Endothelial cell of umbilical vein (primary cell): ENCODE results near the gene SFPQ. TPM values are rescaled to one million over a fixed set of nuclear protein-coding genes. Genes with fewer than 3 reads are reported as not detected.

Experiments
- BruUV-seq: library from RNA; stranded (reverse); fragments of 400-500 nt; replicated peaks from 2 replicates; lab custom pipeline; 2021; lab: Mats Ljungman, UMichigan
- CTCF ChIA-PET: fragments of 300-600, 350-600 bp; sonication (Branson Sonifier 250); formaldehyde crosslinking; loops from one replicate; lab custom pipeline; 2021; ENCODE audit warnings: antibody characterized with exemption, inconsistent platforms; lab: Charles Lee
- POLR2A ChIA-PET: fragments of 300-600, 350-600 bp; sonication (Branson Sonifier 250); formaldehyde crosslinking; loops from one replicate; lab custom pipeline; 2021; ENCODE audit warnings: antibody characterized with exemption, inconsistent platforms; lab: Charles Lee
- DNase-seq: peaks from one replicate; pipeline ENCODE4 v3.0.0-alpha.2; 2011; ENCODE audit warnings: low read depth, low spot score
- FAIRE-seq: peaks from 2 replicates; lab custom pipeline; 2011; peaks lifted over from hg19 to GRCh38; lab: Jason Lieb, UNC
- H2AFZ ChIP-seq: 2 replicates; pipeline ENCODE4 v1.6.0; 2012; ENCODE audit warnings: low read depth, low read length, control low read depth, inconsistent platforms
- H3K27ac ChIP-seq: 2 replicates; pipeline ENCODE4 v1.5.1; 2011; ENCODE audit warnings: low read depth, mild to moderate bottlenecking, control low read depth, low read length, moderate library complexity; ENCODE audit not compliant: insufficient read depth
- H3K27me3 ChIP-seq, 2 experiments: 2 replicates each; pipeline versions ENCODE4 v1.6.0 to v1.6.1; 2011; ENCODE audit warnings: low read length in 2 of 2, mixed read lengths in 1 of 2; ENCODE audit not compliant: control insufficient read depth in 2 of 2, insufficient read depth in 2 of 2
- H3K36me3 ChIP-seq, 2 experiments: 2 replicates in 1 of 2; 3 replicates in 1 of 2; pipeline ENCODE4 v1.5.1; 2011; ENCODE audit warnings: low read length in 2 of 2, mild to moderate bottlenecking in 1 of 2, moderate library complexity in 1 of 2; ENCODE audit not compliant: control insufficient read depth in 2 of 2, insufficient read depth in 2 of 2; ENCODE audit errors: extremely low read depth in 1 of 2
- H3K4me1 ChIP-seq: 3 replicates; pipeline ENCODE4 v1.5.1; 2011; ENCODE audit warnings: mild to moderate bottlenecking, low read length; ENCODE audit not compliant: control insufficient read depth, insufficient read depth; ENCODE audit errors: extremely low read depth
- H3K4me2 ChIP-seq: 2 replicates; pipeline ENCODE4 v1.6.1; 2011; ENCODE audit warnings: low read length, control low read depth, mixed read lengths; ENCODE audit not compliant: insufficient read depth
- H3K4me3 ChIP-seq, 3 experiments: fragments of 200-600 bp in 1 of 3; sonication (generic), shearing (Covaris generic) in 1 of 3; replicated peaks in 1 of 3; 2 replicates each; pipeline ENCODE4 v1.5.1; 2011 to 2016; ENCODE audit warnings: control low read depth in 3 of 3, low read length in 3 of 3, mild to moderate bottlenecking in 2 of 3, inconsistent platforms in 1 of 3, low read depth in 1 of 3, moderate library complexity in 1 of 3; ENCODE audit not compliant: insufficient read depth in 1 of 3
- H3K79me2 ChIP-seq: 2 replicates; pipeline ENCODE4 v1.6.0; 2012; ENCODE audit warnings: low read length, inconsistent platforms; ENCODE audit not compliant: control insufficient read depth, insufficient read depth
- H3K9ac ChIP-seq: replicated peaks from 2 replicates; pipeline ENCODE3; 2011; ENCODE audit warnings: low read length, control low read depth; ENCODE audit not compliant: insufficient read depth; ENCODE audit errors: extremely low read depth
- H3K9me1 ChIP-seq: replicated peaks from 3 replicates; pipeline ENCODE4 v1.6.0; 2011; ENCODE audit warnings: mild to moderate bottlenecking, low read length; ENCODE audit not compliant: control insufficient read depth, insufficient read depth; ENCODE audit errors: extremely low read depth
- H3K9me3 ChIP-seq: replicated peaks from 2 replicates; pipeline ENCODE4 v1.5.1; 2012; ENCODE audit warnings: low read length, inconsistent platforms; ENCODE audit not compliant: control insufficient read depth, insufficient read depth
- H4K20me1 ChIP-seq: replicated peaks from 2 replicates; pipeline ENCODE3; 2011; ENCODE audit warnings: mild to moderate bottlenecking, low read length; ENCODE audit not compliant: control insufficient read depth, insufficient read depth; ENCODE audit errors: extremely low read depth
- CTCF ChIP-seq, 2 donors: IDR thresholded peaks; 1 replicate in 1 of 2; 2 replicates in 1 of 2; pipeline ENCODE4 v1.5.1; 2011; ENCODE audit warnings: low read length in 2 of 2, mild to moderate bottlenecking in 2 of 2, moderate library complexity in 2 of 2, control low read depth in 1 of 2, inconsistent platforms in 1 of 2, low read depth in 1 of 2; ENCODE audit not compliant: insufficient read depth in 1 of 2; ENCODE audit errors: extremely low read depth in 1 of 2
- EZH2 ChIP-seq: IDR thresholded peaks from 2 replicates; pipeline ENCODE4 v1.6.1; 2012; ENCODE audit warnings: borderline replicate concordance, low read depth, mild to moderate bottlenecking, moderate library complexity, low read length, inconsistent platforms; ENCODE audit not compliant: severe bottlenecking
- FOS ChIP-seq: IDR thresholded peaks from 2 replicates; pipeline ENCODE4 v1.6.1; 2011; ENCODE audit warnings: mild to moderate bottlenecking, low read length, moderate library complexity, borderline replicate concordance; ENCODE audit not compliant: insufficient read depth
- GATA2 ChIP-seq: IDR thresholded peaks from 2 replicates; pipeline ENCODE4 v1.7.0; 2011; ENCODE audit warnings: low read depth, mild to moderate bottlenecking, moderate library complexity, mixed read lengths, low read length; ENCODE audit not compliant: insufficient read length, insufficient read depth
- JUN ChIP-seq: IDR thresholded peaks from 2 replicates; pipeline ENCODE4 v1.6.1; 2011; ENCODE audit warnings: borderline replicate concordance, low read depth; ENCODE audit not compliant: insufficient read length, insufficient read depth
- MYC ChIP-seq: IDR thresholded peaks from one replicate; pipeline ENCODE4 v1.6.1; 2011; ENCODE audit warnings: mild to moderate bottlenecking, low read depth, low read length
- POLR2A ChIP-seq: IDR thresholded peaks from 2 replicates; pipeline ENCODE4 v1.6.1; 2012; ENCODE audit warnings: low read depth, mild to moderate bottlenecking, control low read depth, low read length
- POLR2AphosphoS5 ChIP-seq: IDR thresholded peaks from 2 replicates; pipeline ENCODE4 v1.6.1; 2012; ENCODE audit warnings: low read depth, mild to moderate bottlenecking, control low read depth, low read length, moderate library complexity; ENCODE audit not compliant: insufficient read depth
- dilution Hi-C: fragments of 300-500 bp; cut with MboI; formaldehyde crosslinking; loops from one replicate; pipeline ENCODE4 v1.15.0; 2019; ENCODE audit warnings: low sequenced_read_pairs; ENCODE audit not compliant: extremely low pct_ligation_motif_present
- intact Hi-C: fragments of 100-400 bp; cut with micrococcal nuclease; formaldehyde crosslinking; loops from one replicate; pipeline ENCODE4 v1.10.0; 2022
- polyA plus RNA-seq, 4 experiments: library from polyadenylated mRNA; depleted of rRNA in 3 of 4; stranded (reverse) in 3 of 4; unstranded in 1 of 4; fragments of >200 nt; gene quantifications; 2 replicates each; pipeline versions ENCODE4 v1.2.1 to v1.2.3, GENCODE V29; 2011 to 2012; ENCODE audit warnings: missing spikeins in 1 of 4
- total RNA-seq: library from RNA; stranded (reverse); gene quantifications from 2 replicates; pipeline ENCODE4 v1.2.3, GENCODE V29; 2021
- TF ChIP-seq, protein P1 (sequence below): IDR thresholded peaks from 2 replicates; pipeline ENCODE4 v1.6.1; 2011; ENCODE audit not compliant: insufficient read depth, insufficient read length

The SFPQ gene
- total and polyA plus RNA-seq, 2 donors (not counting 3 experiments of a cell fraction or from before 2014, with no cell fraction given) = 100 to 415 TPM

DNA sequence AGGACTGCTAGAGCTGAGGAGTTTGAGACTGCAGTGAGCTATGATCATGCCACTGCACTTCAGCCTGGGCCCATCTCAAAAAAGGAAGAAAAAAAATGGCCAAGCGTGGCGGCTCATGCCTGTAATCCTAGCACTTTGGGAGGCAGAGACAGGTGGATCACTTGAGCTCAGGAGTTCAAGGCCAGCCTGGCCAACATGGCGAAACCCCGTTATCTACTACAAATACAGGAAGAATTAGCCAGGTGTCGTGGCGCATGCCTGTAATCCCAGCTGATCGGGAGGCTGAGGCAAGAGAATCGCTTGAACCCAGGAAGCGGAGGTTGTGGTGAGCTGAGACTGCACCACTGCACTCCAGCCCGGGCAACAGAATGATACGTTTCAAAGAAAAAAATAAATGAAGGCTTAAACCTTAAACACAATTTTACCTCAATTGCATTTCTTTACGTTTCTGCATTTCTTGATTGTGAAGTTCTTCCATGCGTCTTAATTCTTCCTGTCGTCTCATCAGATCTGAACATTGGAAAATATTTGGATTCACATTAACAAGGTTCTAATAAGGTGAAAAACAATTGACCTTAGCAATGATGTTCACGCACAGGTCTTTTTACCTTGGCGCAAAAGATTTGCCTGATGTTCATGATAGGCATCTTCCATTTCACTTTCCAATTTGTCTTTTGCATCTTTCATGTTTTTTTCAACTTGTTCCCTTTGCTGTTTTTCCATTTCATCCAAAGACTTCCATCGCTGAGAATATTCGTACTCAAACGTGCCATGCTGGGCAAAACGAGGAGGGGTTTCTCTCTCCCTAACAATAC is 4.2 kb downstream of the SFPQ start:
- peaks cover 90% of the 10 kb centered on the region for H3K79me2 ChIP-seq
- H3K4me1 ChIP-seq = peaks cover 44% of the 10 kb centered on the region
- H2AFZ ChIP-seq = no peak overlapping the region
- H3K9me3 ChIP-seq = no peaks in the 10 kb centered on the region
- TF ChIP-seq JUN = no peak
- TF ChIP-seq POLR2A = peak; percentile 31
- TF ChIP-seq GATA2 = no peak
- H3K9ac ChIP-seq = no peak overlapping the region
- peak overlapping the region in 1 of 3 experiments; percentile 99 for H3K4me3 ChIP-seq
- ChIA-PET POLR2A (interaction anchor here (0.6 to 0.8 kb wide), 2 partner anchors 10 to 182 kb away, joined by 4 to 12 read pairs; no protein-coding TSS in a partner anchor), CTCF (no interaction called here)
- H4K20me1 ChIP-seq = peaks cover 51% of the 10 kb centered on the region
- no peaks in the 10 kb centered on the region for H3K9me1 ChIP-seq
- no TSS peak for BruUV-seq
- dilution Hi-C loops = no loop called here
- peak overlapping the region; percentile 79 for H3K4me2 ChIP-seq
- peaks cover 46 to 72% of the 10 kb centered on the region in 2 experiments for H3K36me3 ChIP-seq
- no peak for DNase-seq
- no peak for FAIRE-seq
- H3K27ac ChIP-seq = no peak overlapping the region
- intact Hi-C loops = no loop called here
- no peaks in the 10 kb centered on the region for H3K27me3 ChIP-seq

GRCh38 chr1:35187816-35188342 is 5.1 kb downstream of the SFPQ start:
- intact Hi-C loops = no loop called here
- DNase-seq (no peak), FAIRE-seq (no peak)
- TF ChIP-seq FOS (no peak), EZH2 (no peak), GATA2 (no peak), JUN (no peak), MYC (no peak), POLR2A (no peak), POLR2AphosphoS5 (no peak), CTCF (IDR thresholded peaks at IDR 0.05; ENCODE audit: extremely low read depth in 1 of 2, insufficient read depth in 1 of 2, low read depth in 1 of 2, low read length in 2 of 2) (no peak)
- TF ChIP-seq, protein P1, sequence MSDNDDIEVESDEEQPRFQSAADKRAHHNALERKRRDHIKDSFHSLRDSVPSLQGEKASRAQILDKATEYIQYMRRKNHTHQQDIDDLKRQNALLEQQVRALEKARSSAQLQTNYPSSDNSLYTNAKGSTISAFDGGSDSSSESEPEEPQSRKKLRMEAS = no peak
- peaks cover 54% of the 10 kb centered on the region for H4K20me1 ChIP-seq
- dilution Hi-C loops = no loop called here
- CTCF ChIA-PET = no interaction called here
- no TSS peak for BruUV-seq
- no peaks in the 10 kb centered on the region for H3K27me3 ChIP-seq
- H3K9ac ChIP-seq = no peak overlapping the region
- no peak overlapping the region for H2AFZ ChIP-seq
- H3K9me3 ChIP-seq = no peaks in the 10 kb centered on the region
- peaks cover 49 to 76% of the 10 kb centered on the region in 2 experiments for H3K36me3 ChIP-seq
- peak overlapping the region; percentile 24 for H3K4me2 ChIP-seq
- no peaks in the 10 kb centered on the region for H3K9me1 ChIP-seq
- no peak overlapping the region for H3K27ac ChIP-seq
- POLR2A ChIA-PET = no interaction called here
- peaks cover 97% of the 10 kb centered on the region for H3K79me2 ChIP-seq
- H3K4me1 ChIP-seq = peaks cover 43% of the 10 kb centered on the region
- no peak overlapping the region for H3K4me3 ChIP-seq
